Fibroblast of skin of right biceps (primary cell): ENCODE data around the gene CDR2.

Experiments
- DNase-seq: peaks from one replicate; pipeline ENCODE4 v3.0.0-alpha.2; 2013

Gene CDR2

DNA sequence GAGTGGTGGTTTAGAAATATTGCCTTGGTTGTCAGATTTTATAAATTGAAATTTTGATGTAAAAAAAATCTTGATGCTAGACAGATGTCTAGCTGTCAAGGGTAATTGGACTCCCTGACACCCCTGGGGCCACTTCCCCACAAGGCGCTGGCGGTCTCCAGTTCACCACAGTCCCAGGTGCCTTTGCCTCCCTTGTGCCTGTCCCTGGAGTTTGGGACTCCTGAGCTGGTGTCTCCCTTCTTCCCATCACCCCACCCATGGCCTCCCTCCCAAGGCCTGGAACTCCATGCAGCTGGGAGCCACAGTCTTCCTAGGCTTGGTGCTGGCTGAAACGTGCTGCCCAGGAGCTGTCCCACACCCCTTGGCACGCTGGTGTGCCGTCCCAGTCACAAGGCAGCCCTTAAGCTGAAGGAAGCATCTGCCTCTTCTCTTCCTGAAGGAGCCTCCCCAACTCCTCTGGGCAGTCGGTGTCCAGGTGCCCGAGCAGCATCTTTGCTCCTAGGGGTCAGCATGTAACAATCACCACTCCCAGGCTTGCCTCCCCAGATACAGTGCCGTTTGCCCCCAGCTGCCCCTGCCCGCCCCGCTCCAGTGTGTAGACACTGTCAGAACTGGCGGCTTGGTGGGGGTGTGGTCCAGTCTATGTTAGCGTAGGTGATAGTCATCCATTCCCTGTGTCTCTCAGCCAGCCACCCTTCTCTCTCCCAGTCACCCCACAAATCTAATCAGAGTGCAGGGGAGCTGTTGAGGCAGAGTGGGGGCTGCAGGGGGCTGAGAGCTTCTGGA lies 51.1 kb downstream of the CDR2 start:
- no peak for DNase-seq

DNA sequence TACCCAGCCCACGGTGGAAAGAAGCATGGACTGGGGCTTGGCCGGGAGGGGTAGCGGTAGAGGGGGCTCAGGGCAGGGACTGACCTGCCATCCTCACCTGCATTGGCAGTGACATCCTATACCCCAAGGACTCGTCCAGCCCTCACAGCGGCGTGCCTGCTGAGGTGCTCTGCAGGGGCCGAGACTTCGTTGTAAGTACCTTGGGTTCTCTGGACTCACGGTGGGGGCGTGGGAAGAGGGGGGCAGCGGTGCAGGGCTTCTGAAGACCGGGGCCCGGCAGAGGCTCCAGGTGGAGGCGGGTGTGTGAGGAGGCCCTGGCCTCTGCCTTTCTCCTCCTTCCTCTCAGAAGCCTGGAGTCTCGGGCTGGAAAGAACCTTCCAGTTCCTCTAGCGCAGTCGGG lies 51.7 kb downstream of the CDR2 start:
- DNase-seq, result no peak

DNA sequence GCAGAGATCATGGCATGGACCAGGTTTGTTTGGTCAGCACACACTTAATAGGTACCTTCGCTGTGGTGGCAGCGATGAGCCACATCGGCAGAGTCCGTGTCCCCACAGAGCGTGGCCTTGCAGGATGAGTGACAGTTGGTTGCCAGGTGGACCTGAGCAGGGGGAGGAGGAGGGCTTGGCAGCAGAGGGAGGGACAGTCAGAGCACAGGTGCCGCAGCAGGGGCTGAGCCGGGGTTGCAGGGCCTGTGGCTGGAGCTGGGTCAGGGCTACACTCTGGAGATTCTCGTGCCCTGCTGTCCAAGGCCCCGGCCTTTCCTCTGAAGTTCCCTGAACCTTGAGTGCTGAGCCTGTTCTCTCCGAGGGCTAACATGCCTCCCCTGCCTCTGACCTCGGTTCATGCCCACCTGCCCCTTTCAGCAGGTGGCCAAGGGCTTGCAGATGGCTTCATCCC lies 52.4 kb downstream of the CDR2 start:
- no peak for DNase-seq

DNA sequence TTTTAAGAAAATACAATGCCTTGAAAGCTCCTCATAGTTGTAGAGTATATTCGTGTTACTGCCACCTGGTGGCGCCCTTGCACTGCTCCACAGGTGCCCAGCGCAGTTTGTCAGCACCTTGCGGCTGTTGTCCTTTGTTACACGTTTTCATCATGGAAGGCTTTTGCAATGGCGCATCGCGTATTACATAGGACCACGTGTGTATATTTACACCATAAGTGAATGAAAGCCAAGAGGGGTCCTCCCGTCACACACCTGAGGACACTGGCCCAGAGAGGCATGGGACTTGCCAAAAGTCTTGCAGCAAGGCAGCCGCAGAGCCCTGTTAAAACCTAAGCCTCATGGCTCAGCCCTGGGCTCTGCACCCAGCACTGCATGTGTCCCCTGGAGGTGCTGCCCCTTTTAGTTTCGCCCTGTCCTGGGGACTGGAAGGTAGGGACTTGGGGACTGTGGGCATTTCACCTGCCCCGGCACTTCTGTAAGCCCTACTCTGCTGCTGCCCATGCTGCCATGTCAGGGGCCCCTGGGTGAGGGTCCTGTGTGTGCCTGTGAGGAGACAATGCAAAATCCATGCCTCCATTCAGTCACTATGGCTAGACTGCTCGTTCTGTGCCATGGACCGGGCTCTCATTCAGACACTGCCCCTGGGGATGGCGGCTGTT lies 52.9 kb downstream of the CDR2 start:
- DNase-seq, result peak; percentile 65

DNA sequence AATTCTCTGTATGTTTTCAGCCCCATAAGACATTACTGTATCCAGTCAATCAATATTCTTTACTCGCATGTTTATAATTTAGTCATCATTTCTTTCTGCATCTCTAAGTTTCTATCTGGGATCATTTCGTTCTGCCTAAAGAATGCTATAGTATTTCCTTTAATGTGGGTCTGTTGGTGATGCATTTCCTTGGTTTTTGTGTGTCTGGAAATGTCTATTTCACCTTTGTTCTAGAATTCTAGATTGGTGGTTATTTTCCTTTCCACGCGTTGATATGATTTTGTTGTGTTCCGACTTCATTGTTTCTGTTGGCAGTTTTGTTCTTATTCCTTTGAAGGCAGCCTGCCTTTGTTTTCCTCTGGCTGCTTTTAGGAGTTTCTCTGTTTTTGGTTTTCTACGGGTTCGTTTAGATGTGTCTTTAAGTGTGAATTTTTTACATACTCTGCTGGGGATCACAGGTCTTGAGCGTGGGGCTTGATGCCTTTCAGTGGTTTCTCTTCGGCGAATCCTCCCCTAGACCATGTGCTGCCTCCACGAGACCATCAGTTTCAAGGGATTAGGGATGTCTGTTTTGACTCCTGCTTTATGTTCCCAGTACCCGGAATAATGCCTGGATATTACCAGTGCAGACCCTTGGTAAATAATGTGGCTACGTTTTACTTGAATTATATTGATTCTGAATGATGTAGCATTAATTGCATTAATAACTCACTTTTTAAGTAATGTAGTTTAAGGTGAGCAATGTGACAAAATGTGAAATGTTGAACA lies 53.7 kb downstream of the CDR2 start:
- DNase-seq, result no peak

DNA sequence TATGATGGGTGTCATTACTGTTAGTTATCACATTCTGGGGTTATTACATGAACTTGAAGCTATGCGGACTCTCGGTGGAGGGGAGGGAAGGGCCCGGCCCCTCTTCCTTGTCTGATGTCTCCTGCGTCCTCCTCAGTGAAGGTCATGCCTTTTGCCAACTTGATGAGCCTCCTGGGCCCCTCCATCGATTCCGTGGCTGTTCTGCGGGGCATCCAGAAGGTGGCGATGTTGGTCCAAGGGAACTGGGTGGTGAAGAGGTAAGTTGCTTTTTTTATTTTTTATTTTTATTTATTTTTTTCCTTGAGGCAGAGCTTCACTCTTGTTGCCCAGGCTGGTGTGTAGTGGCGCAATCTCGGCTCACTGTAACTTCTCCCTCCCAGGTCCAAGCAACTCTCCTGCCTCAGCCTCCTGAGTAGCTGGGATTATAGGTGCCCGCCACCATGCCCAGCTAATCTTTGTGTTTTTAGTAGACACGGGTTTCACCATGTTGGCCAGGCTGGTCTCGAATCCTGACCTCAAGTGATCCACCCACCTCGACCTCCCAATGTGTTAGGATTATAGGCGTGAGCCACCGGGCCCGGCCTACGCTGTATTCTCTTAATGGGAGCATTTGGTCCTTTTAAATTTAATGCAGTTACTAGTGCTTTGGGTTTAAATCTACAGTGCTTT lies 55.6 kb downstream of the CDR2 start:
- DNase-seq, result peak; percentile 17

DNA sequence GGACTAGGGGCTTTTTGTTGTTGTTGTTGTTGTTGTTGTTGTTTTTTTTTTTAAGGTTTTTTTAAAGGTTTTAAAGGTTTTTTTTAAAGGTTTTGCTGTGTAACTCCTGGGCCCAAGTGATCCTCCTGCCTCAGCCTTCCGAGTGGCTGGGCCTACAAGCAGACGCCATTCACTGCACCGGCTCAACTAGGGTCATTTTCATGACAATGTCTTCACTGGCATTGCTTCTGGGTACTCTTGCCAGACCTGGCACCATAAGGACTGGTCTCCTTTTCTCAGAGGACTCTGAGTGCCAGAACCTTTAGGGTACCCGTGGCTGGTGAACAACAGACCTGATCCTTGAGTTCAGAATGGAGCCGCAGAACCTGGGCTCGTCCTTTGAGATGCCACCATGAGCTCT lies 56.8 kb downstream of the CDR2 start:
- DNase-seq, result no peak

DNA sequence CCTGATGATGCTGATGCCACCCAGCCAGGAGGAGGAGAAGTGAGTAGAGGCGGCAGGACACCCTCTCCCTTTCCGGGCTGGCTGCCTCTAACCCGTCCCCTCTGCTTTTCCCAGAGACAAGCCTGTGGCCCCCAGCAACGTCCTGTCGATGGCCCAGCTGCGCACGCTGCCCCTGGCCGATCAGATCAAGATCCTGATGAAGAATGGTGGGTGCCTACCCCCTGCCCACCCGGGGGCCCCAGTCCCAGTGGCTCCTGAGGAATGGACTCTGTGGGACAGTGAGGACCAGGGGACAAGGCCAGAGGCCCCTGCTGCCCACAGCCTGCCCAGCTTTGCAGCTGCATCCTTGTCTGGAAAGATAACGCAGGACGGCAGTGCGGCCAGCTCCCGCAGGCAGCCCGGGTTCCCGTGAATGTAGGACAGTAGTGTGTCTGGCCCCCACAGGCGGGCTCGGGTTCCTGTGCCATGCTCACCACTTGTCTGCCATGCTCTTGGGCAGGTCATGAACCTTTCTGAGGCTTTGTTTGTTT lies 57.4 kb downstream of the CDR2 start:
- no peak for DNase-seq

DNA sequence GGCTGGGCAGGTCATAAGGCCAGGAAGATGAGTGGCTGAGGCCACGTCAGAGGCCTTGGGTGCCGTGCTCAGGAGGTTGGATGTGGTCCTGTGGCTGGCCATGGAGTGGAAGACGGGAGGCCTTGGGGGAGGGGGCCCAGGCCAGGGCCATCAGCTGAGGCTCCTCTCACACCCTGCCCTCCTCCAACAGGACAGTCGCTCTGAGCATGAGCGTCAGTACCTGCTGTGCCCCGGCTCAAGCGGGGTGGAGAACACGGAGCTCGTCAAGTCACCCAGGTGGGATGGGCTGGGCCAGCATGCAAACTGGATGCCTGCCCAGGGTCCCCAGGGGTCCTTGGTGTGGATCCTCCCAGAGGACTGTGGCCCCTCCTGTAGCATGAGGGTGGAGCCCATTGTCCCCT lies 58.0 kb downstream of the CDR2 start:
- no peak for DNase-seq

DNA sequence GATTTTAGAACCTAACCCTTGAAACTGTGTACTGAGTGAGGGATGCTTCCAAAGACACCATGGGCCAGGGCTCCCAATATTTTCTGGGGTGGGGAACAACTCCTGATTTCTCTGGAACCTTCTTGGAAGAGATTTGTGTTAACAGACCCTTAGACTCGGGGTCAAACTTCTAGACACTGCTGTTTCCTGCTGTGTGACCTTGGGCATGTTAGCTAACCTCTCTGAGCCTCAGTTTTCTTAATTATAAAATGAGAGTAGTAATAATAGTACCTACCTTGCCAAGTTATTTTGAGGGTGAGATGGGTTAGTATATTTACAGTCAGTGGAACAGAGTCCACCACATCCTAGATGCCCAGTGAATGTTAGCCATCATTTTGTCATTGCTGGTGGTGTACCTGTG lies 58.4 kb downstream of the CDR2 start:
- DNase-seq, result no peak

DNA sequence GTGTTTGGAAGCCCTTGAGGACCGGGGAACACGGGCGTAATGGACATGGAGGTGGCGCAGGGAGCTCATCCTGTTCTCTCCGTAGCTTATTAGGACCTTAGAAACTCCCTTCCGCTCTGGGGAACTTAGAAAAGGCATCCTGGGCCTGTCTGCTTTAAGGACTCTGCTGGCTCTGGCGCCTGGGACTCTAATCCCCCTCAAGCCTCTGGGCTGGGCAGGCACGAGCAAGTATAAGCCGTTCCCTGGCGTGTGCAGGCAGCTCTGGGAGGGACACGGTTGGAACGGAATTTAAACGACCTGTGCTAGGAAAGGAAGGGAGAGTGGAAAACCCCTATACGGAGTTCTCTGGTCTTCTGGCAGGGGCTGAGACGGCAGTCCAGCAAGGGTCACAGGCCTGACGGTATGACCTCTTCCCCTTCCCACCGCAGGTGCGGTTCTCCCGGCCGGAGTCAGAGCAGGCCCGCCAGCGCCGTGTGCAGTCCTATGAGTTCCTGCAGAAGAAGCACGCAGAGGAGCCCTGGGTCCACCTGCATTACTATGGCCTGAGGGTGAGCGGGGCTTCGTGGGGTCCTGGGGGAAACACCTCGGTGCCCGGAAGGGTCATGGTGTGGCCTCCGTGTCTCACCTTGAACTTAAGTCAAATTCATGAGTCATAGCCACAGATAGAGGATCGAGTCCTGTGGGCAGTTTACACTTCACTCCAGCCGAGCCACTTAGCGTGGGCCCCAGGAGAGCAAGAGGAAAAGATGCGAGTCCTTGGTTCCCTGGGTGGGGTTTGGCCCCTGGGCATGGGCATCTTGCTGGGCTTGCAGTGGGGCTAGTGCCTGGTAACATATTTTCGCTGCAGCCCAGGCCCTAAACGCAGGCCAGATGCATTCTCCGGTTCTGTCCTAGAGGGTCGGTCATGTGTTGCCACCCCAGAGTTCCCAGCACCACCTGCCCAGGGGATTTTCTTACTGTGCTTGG lies 59.5 kb downstream of the CDR2 start:
- DNase-seq, result no peak

DNA sequence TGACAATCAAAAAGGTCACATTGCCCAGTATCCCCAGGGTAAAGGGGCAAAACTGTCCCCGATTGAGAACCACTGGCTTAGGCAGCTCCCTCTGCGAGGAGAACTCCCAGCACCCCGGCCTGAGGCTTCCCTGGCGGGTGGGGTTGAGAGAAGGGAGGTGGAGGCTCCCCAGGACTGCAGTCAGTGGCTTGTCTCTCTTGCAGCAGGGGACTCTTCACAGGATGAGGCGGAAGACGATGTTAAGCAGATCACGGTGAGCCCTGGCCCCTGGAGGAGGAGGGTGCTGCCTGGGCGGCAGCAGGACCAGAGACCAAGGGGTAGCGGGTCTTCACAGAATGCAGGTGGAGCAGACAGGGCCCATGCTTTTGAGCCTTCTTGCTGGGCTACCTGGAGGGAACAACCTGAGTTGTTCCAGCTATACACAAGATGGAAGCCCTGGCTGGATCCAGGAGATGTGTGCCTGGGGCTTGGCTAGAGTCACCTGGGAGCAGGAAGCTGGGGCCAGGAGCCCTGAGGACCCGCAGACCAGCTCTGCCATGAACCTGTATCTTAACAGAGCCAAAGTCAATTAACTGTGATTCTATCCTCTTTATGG lies 60.4 kb downstream of the CDR2 start:
- no peak for DNase-seq

DNA sequence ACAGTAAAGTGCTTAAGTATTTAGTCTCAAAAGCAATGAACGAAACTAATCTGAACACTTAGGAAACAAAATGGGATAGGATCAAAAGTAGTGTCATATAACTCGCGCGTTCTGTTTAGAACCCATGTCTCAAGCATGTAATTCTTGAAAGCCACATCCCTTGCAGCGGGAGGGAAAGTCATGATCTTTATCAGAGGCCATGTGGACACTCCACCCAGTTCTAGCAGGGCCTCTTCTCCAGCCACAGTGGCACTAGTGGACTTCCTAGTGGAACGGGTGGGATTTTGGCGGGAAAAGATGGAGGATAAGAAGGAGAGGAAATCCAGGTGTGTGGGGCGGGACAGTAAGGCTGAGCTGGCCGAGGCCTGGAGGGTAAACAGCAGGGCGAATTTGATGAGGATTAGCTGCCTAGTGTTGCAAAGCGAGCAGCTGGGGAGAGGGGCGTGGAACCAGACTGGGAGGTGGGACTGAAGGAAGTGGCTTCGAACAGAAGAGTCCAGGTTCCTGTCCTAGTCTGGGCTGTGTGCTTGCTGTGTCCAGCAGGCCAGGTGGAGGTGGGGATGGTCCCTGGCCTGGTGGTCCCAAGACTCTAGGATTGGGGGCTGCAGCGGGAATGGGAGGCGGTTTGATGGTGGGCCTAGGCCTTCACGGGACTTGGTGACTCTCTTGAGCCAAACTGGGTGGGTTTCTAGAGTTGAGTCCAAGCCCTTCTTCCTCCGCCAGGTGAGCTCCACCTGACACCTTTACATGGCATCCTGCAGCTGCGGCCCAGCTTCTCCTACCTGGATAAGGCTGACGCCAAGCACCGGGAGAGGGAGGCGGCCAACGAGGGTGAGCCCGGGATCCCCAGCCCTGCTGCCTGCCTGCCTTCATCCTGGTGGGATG lies 61.3 kb downstream of the CDR2 start:
- DNase-seq, result no peak

DNA sequence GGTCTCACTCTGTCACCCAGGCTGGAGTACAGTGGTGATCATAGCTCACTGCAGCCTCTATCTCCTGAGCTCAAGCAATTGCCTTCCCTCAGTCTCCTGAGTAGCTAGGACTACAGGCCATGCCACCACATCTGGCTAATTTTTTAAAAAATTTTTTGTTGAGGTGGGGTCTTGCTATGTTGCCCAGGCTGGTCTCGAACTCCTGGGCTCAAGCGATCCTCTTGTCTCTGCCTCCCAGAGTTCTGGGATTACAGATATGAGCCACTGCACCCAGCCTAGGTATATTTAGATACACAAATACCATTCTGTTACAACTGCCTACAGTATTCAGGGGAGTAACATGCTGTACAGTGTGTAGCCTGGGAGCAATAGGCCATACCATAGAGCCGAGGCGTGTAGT lies 62.9 kb downstream of the CDR2 start:
- no peak for DNase-seq

DNA sequence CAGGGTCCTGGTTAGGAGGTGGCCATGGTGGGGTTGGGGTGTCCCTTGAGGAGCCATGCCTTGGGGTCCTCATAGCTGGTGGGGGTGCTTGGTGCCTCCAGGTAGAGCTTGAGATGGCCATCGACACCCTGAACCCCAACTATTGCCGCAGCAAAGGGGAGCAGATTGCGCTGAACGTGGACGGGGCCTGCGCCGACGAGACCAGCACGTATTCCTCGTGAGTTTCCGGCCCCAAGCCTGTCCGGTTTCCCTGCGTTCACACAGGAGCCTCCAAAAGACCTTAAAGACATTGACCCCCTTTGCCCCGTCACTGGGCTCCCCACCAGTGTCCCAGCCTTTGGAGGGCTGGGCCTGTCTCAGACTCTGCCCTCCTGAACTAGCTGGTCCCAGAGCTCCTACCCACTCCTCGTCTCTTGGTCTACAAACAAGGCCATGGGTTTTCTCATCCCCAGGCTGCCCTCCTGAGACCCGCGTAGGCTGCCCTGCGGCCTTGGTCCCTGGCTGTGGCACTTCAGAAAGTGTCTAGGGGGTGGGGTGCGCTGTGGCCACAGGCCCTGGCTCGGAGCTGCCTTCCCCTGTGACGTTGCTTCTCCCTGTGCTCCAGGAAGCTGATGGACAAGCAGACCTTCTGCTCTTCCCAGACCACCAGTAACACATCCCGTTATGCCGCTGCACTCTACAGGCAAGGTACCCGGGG lies 65.4 kb downstream of the CDR2 start:
- DNase-seq, result no peak

DNA sequence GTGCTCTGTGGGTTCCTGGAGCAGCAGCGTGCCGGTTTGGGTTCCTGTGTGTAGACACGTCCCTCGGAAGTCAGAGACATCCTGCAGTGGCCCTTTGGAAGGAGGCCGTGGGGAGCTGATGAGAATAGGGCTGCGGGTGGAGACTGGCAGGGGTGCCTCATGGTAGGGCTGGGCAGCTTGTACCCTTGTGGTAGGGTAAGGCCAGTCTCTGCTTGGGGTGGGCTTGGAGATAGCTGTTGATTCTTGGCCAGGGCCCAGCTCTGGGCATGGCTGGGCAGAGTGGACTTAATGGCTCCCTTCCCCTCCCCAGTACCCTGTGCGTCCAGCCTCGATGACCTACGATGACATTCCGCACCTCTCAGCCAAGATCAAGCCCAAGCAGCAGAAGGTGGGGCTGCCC lies 66.6 kb downstream of the CDR2 start:
- DNase-seq, result no peak

DNA sequence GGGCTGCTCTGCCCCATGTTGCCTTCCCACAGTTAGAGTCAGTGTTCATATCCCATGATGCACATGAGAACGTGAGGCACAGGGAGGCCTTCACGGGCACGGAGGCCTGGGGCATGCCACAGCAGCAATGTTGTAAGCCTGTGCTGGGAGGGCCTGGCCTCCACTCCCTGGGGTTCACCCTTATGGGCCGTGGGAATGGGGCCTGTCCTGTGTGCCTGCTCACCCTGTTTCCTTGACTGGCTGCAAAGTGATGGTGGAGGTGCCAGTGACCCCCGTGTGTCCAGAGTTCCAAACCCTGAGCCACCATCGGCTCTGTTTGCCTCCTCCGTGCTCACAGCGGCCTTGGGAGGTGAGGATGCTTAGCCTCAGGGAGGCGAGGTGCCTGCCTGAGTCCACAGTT lies 67.6 kb downstream of the CDR2 start:
- no peak for DNase-seq

DNA sequence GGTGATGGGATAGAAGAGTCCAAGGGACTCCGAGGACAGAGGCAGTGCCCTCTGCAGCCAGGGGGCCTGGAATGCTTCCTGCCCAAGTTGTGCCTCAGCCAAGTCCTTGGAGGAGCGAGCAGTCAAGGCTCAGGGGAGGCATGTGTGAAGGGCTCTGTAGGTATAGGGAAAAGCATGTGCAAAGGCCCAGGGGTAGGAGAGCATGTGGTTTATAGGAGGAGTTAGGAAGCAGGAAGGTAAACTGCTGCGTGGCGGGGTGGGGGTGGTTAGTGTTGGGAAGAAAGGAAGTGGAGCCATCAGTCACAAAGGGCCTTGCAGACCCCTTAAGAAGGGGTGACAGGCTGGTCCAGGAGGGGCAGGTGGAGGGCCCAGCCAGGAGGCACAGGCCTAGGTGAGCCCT lies 70.0 kb downstream of the CDR2 start:
- no peak for DNase-seq

DNA sequence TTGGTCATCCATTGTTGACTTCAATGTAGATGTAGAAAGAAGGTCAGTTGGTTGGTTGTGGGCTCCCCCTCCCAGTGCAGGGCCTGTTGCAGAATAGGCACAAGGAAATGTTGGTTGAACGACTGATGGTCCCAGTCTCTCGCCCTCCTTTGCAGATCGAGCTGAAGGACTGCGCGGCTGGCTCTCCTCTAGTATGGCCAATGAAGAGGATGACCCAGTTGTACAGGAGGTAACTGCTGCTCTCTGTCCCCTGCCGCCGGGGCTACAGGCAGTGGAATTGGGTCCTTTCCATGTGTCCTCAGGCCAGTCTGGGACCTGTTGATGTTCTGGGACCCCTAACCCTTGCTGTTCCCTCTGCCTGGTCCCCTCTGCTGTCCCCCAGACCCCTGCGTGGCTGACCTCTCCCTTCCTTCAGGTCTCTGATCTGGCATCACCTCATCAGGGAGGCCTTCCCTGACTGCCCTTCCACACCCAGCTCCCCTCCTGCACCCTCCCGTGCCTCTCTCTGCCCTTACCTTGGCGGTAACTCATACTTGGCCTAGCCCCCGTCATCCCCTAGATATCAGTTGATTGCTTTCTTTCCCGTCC lies 71.5 kb downstream of the CDR2 start:
- no peak for DNase-seq
